Measurements from ENCODE around the gene PIP5K1C.

PIP5K1C gene

DNA sequence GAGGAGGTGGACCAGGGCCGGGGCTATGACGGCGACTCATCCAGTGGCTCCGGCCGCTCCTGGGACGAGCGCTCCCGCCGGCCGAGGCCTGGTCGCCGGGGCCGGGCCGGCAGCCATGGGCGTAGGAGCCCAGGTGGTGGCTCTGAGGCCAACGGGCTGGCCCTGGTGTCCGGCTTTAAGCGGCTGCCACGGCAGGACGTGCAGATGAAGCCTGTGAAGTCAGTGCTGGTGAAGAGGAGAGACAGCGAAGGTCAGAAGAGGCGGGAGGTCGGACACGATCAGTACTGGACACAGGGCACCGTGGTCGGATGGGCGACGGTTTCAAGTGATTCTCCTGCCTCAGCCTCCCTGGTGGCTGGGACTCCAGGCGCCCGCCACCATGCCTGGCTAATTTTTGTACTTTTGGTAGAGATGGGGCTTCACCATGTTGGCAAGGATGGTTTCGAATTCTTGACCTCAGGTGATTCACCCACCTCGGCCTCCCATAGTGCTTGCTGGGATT is 30.2 kb upstream of the PIP5K1C start:
- DNase-seq (ENCODE audit: insufficient read length, low spot score) = no peak
- no peak for FAIRE-seq
- TF ChIP-seq, protein P1, sequence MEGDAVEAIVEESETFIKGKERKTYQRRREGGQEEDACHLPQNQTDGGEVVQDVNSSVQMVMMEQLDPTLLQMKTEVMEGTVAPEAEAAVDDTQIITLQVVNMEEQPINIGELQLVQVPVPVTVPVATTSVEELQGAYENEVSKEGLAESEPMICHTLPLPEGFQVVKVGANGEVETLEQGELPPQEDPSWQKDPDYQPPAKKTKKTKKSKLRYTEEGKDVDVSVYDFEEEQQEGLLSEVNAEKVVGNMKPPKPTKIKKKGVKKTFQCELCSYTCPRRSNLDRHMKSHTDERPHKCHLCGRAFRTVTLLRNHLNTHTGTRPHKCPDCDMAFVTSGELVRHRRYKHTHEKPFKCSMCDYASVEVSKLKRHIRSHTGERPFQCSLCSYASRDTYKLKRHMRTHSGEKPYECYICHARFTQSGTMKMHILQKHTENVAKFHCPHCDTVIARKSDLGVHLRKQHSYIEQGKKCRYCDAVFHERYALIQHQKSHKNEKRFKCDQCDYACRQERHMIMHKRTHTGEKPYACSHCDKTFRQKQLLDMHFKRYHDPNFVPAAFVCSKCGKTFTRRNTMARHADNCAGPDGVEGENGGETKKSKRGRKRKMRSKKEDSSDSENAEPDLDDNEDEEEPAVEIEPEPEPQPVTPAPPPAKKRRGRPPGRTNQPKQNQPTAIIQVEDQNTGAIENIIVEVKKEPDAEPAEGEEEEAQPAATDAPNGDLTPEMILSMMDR (IDR thresholded peaks at IDR 0.05; ENCODE audit: insufficient read depth, missing control alignments) = no peak

- TF ChIP-seq, protein P1 (IDR thresholded peaks at IDR 0.05; ENCODE audit: insufficient read depth, missing control alignments) = no peak
- FAIRE-seq = no peak
- DNase-seq (ENCODE audit: insufficient read length, low spot score) = no peak
Observed at GRCh38 chr19:3725640-3726310, 25.5 kb upstream of the PIP5K1C start.

DNA sequence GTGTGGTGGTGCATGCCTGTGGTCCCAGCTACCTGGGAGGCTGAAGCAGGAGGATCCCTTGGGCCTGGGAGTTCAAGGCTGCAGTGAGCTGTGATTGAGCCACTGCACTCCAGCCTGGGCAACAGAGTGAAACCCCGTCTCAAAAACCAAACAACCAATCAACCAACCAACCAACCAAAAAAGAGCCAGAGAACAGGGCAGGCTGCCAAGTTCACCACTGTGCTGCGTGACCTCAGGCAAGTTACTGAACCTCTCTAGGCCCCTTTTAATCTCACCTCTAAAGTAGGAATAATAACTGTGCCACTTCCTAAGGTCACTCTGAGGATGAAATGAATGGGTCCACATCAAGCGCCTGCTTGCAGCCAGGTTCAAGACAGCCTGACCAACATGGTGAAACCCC is 24.9 kb upstream of the PIP5K1C start:
- DNase-seq (ENCODE audit: insufficient read length, low spot score) (no peak), FAIRE-seq (no peak)
- TF ChIP-seq, protein P1 (IDR thresholded peaks at IDR 0.05; ENCODE audit: insufficient read depth, missing control alignments) = no peak

DNA sequence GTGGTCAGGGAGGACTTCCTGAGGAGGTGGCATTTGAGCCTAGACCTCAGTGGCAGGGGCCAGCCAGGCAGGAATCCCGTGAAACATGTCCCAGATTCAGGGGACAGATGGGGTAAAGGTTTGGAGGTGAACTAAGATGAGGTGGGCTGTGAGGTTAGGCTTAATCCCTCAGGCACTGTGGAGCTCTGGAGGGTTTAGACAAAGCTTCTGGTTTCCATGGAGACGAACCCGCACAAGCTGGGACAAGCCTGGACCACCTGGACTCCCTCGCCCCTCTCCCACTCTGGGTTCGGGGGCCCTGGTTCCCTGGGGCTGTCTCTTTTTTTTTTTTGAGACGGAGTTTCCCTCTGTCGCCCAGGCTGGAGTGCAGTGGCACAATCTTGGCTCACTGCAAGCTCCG is 23.6 kb upstream of the PIP5K1C start:
- TF ChIP-seq, protein P1 (IDR thresholded peaks at IDR 0.05; ENCODE audit: insufficient read depth, missing control alignments) = no peak
- peak; percentile 84 for DNase-seq (ENCODE audit: insufficient read length, low spot score)
- FAIRE-seq = peak; percentile 61

GRCh38 chr19:3723110-3723488 is 22.8 kb upstream of the PIP5K1C start:
- DNase-seq (ENCODE audit: insufficient read length, low spot score) (no peak), FAIRE-seq (no peak)
- TF ChIP-seq, protein P1 (IDR thresholded peaks at IDR 0.05; ENCODE audit: insufficient read depth, missing control alignments) = no peak

DNA sequence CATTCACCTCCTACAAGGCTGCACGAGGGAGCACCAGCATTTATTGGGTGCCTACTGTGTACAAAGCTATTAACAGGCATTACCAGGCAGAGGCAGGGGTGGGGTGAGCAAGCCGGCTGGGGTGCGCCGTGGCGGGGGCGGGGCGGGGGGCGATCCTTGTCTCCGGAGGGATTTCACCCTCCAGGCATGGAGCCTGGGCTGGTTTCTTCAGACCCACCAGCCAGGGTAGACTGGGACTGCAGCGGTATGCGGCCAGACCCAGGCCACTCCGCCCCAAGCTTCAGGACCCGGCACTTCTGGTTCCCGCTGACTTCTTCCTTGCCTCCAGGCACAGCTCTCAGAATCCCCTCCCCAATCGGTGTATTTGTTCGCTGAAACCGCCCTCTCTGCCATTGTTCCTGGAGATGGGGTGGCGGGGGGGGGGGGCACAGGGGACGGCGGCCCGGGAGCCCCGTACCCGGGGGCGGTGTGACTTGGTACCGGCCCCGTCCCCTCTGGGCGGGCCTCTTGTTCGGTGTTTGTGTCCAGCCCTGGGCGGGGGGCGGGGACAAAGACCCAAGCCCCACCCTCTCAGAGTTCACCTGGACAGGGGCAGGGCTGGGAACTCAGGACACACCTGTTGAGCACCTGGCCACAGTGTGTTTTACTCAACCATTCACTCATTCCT is 22.3 kb upstream of the PIP5K1C start:
- no peak for DNase-seq (ENCODE audit: insufficient read length, low spot score)
- TF ChIP-seq, protein P1 (IDR thresholded peaks at IDR 0.05; ENCODE audit: insufficient read depth, missing control alignments) = no peak

DNA sequence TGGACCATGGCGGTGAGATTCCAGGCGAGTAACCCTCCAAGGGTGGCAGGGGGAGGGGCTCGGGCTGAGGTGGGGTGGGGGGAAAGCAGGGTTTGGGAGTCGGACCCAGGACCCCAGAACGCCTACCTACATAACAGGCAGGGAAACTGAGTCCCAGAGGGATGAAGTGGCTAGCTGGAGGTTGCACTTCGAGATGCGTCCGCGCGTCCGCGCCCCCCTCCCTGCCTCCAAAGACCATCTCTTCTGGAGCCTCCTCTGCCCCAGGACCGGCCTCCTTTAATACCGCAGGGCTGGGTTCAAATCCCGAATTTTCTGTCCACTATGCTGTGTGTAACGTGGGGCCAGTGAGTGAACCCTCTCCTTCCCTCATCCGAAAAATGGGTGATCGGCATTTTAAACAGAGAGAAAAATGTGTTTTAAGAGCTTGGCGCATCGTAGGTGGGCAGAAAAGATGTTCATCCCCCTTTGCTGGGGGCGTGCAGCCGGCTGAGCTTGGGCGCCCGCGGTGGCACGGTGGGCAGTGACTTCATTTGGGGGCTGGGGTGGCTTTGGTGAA is 21.7 kb upstream of the PIP5K1C start:
- FAIRE-seq = no peak

More for the DNA sequence above, 22.3 kb upstream of the PIP5K1C start:
- FAIRE-seq = no peak

More for the DNA sequence above, 21.7 kb upstream of the PIP5K1C start:
- TF ChIP-seq, protein P1 (IDR thresholded peaks at IDR 0.05; ENCODE audit: insufficient read depth, missing control alignments) = no peak
- no peak for DNase-seq (ENCODE audit: insufficient read length, low spot score)

All from D721Med (cell line).